SU-DHL-6 (cell line): ENCODE results near the gene MAGEB6B.
"Not testable (repeated sequence)": the region's sequence is repeated elsewhere in the genome, so short reads cannot be mapped to it uniquely, and the experiment has no call there.

Experiments used
- H2AFZ ChIP-seq: fragments of 200-600 bp; sonication (generic); 2 replicates; pipeline ENCODE4 v1.6.1; 2014; ENCODE audit warnings: low read depth, mild to moderate bottlenecking, moderate library complexity, mixed read lengths, antibody characterized with exemption, low read length; ENCODE audit not compliant: severe bottlenecking
- H3F3A ChIP-seq: fragments of 200-600 bp; shearing (Covaris generic); 2 replicates; pipeline ENCODE4 v1.6.0; 2016; ENCODE audit warnings: antibody characterized with exemption, mild to moderate bottlenecking; ENCODE audit not compliant: insufficient read depth
- H3K27ac ChIP-seq: fragments of 200-600 bp; sonication (generic); 2 replicates; pipeline ENCODE4 v1.5.1; 2016; ENCODE audit warnings: low read depth, mild to moderate bottlenecking, low read length, moderate library complexity, mixed read lengths
- H3K27me3 ChIP-seq: fragments of 200-600 bp; sonication (generic), shearing (Covaris generic); 2 replicates; pipeline ENCODE4 v1.6.0; 2014; ENCODE audit warnings: mild to moderate bottlenecking, low read length
- H3K36me3 ChIP-seq: fragments of 200-600 bp; sonication (generic); 2 replicates; pipeline ENCODE4 v1.6.1; 2014; ENCODE audit warnings: mild to moderate bottlenecking, low read length, mixed read lengths
- H3K4me2 ChIP-seq: fragments of 300-600, 200-600 bp; shearing (Covaris generic), sonication (generic); 2 replicates; pipeline ENCODE4 v1.6.0; 2014; ENCODE audit warnings: low read length, low read depth, mild to moderate bottlenecking; ENCODE audit not compliant: poor library complexity, severe bottlenecking
- H3K4me3 ChIP-seq: fragments of 200-600 bp; sonication (generic); 2 replicates; pipeline ENCODE4 v1.5.1; 2014; ENCODE audit warnings: antibody characterized with exemption, low read length, mild to moderate bottlenecking, mixed read lengths; ENCODE audit not compliant: insufficient read depth, poor library complexity, severe bottlenecking
- H3K79me2 ChIP-seq: fragments of 200-600 bp; sonication (generic); 2 replicates; pipeline ENCODE4 v1.6.1; 2014; ENCODE audit warnings: mild to moderate bottlenecking, low read length, moderate library complexity; ENCODE audit not compliant: insufficient read depth
- H3K9ac ChIP-seq: fragments of 200-600 bp; sonication (generic); 2 replicates; pipeline ENCODE4 v1.7.0; 2014; ENCODE audit warnings: mild to moderate bottlenecking, low read length
- H3K9me2 ChIP-seq: fragments of 200-600 bp; sonication (generic); replicated peaks from 2 replicates; pipeline ENCODE4 v1.6.1; 2014; ENCODE audit warnings: low read length; ENCODE audit not compliant: insufficient read depth
- H3K9me3 ChIP-seq: fragments of 200-600 bp; sonication (generic); 2 replicates; pipeline ENCODE4 v1.6.1; 2014; ENCODE audit warnings: low read length, mixed read lengths; ENCODE audit not compliant: insufficient read depth
- H4K20me1 ChIP-seq: fragments of 200-600 bp; sonication (generic); 2 replicates; pipeline ENCODE4 v1.6.1; 2014; ENCODE audit warnings: low read depth, mild to moderate bottlenecking, antibody characterized with exemption, low read length, moderate library complexity, mixed read lengths
- EZH2phosphoT487 ChIP-seq: fragments of 200-600 bp; sonication (generic), shearing (Covaris generic); conservative IDR thresholded peaks from 2 replicates; pipeline ENCODE4 v1.6.1; 2018; ENCODE audit warnings: mild to moderate bottlenecking, antibody characterized with exemption, low read length, moderate library complexity, mixed read lengths
- TF ChIP-seq, protein P1 (sequence below): fragments of 200-600 bp; sonication (generic); IDR thresholded peaks from one replicate; pipeline ENCODE4 v1.5.1; 2017; ENCODE audit warnings: antibody characterized with exemption, mild to moderate bottlenecking, low read length, moderate library complexity; ENCODE audit not compliant: insufficient read depth, poor library complexity, severe bottlenecking

The MAGEB6B gene

DNA sequence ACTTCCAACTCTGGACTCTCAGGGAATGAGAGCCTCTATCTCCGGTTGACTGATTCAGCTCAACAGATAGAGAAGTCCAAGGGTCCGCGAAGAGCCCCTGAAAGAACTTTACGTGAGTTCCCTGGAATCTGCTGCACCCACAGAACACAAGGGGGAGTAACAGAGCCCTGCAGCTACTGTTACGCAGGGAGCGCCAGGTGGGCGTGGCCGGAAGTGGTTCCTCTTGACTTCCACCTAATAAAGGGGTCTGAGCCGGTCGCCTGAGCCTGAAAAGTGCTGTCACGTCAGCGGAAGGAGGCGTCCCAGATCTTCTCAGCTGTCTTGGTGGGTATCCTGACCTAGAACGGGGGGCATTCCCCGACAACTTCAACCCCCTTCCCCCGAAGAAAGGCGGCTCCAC, 31.8 kb downstream of the MAGEB6B start, which contains the start of gene MAGEB6:
MAGEB6 (plus strand) TSS at position 237 of the 400 bp plus-strand sequence. CDS start 1,407 bp downstream, outside the sequence.
- Histone ChIP-seq H3K27ac (no peak within 1 kb of the TSS), H3K9me2 (no peaks in the 10 kb centered on the region), H3F3A (no peaks in the 10 kb centered on the region), H3K79me2 (no peaks in the 10 kb centered on the region), H3K9me3 (no peaks in the 10 kb centered on the region), H3K27me3 (no peaks in the 10 kb centered on the region), H4K20me1 (no peaks in the 10 kb centered on the region), H3K36me3 (no peaks in the 10 kb centered on the region), H3K4me2 (no peak within 1 kb of the TSS), H3K9ac (no peak within 1 kb of the TSS), H3K4me3 (no peak within 1 kb of the TSS), H2AFZ (no peak within 1 kb of the TSS)
- TF ChIP-seq, protein P1, sequence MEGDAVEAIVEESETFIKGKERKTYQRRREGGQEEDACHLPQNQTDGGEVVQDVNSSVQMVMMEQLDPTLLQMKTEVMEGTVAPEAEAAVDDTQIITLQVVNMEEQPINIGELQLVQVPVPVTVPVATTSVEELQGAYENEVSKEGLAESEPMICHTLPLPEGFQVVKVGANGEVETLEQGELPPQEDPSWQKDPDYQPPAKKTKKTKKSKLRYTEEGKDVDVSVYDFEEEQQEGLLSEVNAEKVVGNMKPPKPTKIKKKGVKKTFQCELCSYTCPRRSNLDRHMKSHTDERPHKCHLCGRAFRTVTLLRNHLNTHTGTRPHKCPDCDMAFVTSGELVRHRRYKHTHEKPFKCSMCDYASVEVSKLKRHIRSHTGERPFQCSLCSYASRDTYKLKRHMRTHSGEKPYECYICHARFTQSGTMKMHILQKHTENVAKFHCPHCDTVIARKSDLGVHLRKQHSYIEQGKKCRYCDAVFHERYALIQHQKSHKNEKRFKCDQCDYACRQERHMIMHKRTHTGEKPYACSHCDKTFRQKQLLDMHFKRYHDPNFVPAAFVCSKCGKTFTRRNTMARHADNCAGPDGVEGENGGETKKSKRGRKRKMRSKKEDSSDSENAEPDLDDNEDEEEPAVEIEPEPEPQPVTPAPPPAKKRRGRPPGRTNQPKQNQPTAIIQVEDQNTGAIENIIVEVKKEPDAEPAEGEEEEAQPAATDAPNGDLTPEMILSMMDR = no peak
- TF ChIP-seq EZH2phosphoT487 = no peak

DNA sequence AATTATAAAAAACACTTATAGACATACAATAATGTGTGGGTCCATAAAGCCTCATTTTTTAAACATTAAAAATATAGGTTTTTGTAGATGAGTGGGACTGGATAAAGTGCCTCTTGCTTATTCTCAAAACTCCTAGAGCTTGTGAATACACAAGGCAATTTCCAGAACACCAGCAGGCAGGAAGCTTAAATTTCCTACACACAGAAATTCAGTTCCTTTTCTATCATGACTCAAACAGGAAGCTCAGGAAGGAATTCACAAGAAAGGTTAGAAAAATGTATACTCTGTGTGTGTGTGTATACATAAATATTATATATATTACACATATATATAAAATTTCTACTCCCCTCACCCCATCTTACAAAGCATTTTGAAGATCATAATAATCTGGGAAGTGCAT, 43.2 kb downstream of the MAGEB6B start:
- no peaks in the 10 kb centered on the region for H3K27me3 ChIP-seq

DNA sequence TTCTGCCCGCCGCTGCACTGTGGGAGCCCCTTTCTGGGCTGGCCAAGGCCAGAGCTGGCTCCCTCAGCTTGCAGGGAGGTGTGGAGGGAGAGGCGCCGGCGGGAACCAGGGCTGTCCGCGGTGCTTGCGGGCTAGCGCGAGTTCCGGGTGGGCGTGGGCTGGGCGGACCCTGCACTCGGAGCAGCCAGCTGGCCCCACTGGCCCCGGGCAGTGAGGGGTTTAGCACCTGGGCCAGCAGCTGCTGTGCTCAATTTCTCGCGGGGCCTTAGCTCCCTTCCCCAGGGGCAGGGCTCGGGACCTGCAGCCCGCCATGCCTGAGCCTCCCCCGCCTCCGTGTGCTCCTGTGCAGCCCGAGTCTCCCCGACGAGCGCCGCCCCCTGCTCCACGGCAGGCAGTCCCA, 44.3 kb downstream of the MAGEB6B start:
- H3K9me2 ChIP-seq, H3K27me3 ChIP-seq, H3K4me2 ChIP-seq, H4K20me1 ChIP-seq, H3K9me3 ChIP-seq, H3K27ac ChIP-seq, H3K36me3 ChIP-seq, H2AFZ ChIP-seq, H3K9ac ChIP-seq, H3K4me3 ChIP-seq, H3K79me2 ChIP-seq, H3F3A ChIP-seq: not testable (repeated sequence)

More for the DNA sequence above, 43.2 kb downstream of the MAGEB6B start:
- no peaks in the 10 kb centered on the region for H4K20me1 ChIP-seq
- no peak overlapping the region for H2AFZ ChIP-seq
- no peaks in the 10 kb centered on the region for H3K9me2 ChIP-seq
- TF ChIP-seq, protein P1 = no peak
- TF ChIP-seq EZH2phosphoT487 = no peak
- H3K9ac ChIP-seq = no peak overlapping the region
- H3K4me2 ChIP-seq = no peak overlapping the region
- no peaks in the 10 kb centered on the region for H3K79me2 ChIP-seq
- no peak overlapping the region for H3K4me3 ChIP-seq
- H3F3A ChIP-seq = no peaks in the 10 kb centered on the region
- H3K36me3 ChIP-seq = no peaks in the 10 kb centered on the region
- H3K9me3 ChIP-seq = no peaks in the 10 kb centered on the region
- no peak overlapping the region for H3K27ac ChIP-seq

DNA sequence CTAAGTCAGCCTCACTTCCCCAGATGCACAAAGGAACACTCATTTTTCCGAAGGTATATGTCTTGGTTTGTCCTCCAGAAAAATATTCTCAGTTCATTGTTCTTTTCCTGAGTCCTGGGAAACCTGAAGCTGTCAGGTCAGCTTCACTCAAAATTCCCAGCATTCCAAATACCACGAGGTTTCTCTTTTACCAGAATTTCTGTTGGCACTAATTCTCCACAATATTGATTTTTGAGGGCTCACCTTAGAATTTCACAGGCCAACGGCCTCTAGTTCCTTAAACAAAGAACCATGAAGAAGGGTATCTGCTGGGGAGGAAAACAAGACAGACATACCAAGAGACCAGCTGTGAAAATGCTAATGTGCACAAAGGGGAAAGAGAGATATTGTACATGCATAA, 47.6 kb downstream of the MAGEB6B start:
- Histone ChIP-seq H3K27me3 (no peaks in the 10 kb centered on the region), H3K4me3 (no peak overlapping the region), H3K9me3 (no peaks in the 10 kb centered on the region), H3K27ac (no peak overlapping the region), H3K9ac (no peak overlapping the region), H4K20me1 (no peaks in the 10 kb centered on the region), H3K79me2 (no peaks in the 10 kb centered on the region), H3K9me2 (no peaks in the 10 kb centered on the region), H3F3A (no peaks in the 10 kb centered on the region), H3K4me2 (no peak overlapping the region), H3K36me3 (no peaks in the 10 kb centered on the region), H2AFZ (no peak overlapping the region)
- TF ChIP-seq, protein P1 = no peak
- TF ChIP-seq EZH2phosphoT487 = no peak
